ENCODE results near the gene PRMT3.

GRCh38 chr11:20512869-20513268 lies 125.4 kb downstream of the PRMT3 start:
- TF ChIP-seq CTCF (conservative IDR thresholded peaks at IDR 0.05; ENCODE audit: low read depth, low read length), result no peak
- TF ChIP-seq EZH2 (IDR thresholded peaks at IDR 0.05; ENCODE audit: borderline replicate concordance, low read depth, low read length, poor library complexity, severe bottlenecking), result no peak
